K562 (cell line): ENCODE data around the gene URI1. TPM values are rescaled to one million over a fixed set of nuclear protein-coding genes. Genes with fewer than 3 reads are reported as not detected.

Source experiments
- ATF3 ChIP-seq, 2 experiments: fragments of 450-650 bp in 1 of 2; sonication (generic) in 1 of 2; formaldehyde crosslinking in 1 of 2; IDR thresholded peaks in 1 of 2; conservative IDR thresholded peaks in 1 of 2; 2 replicates each; pipeline versions ENCODE4 v1.6.1 to v1.8.1; 2016 to 2023; ENCODE audit warnings: mild to moderate bottlenecking in 2 of 2, moderate library complexity in 2 of 2, inconsistent platforms in 1 of 2, missing genetic modification reagents in 1 of 2
- C11orf30 ChIP-seq: fragments of 450-650 bp; IDR thresholded peaks from 2 replicates; pipeline ENCODE4 v1.6.1; 2016; ENCODE audit warnings: low read depth, mild to moderate bottlenecking
- CBFA2T2 ChIP-seq: fragments of 450-650 bp; conservative IDR thresholded peaks from 2 replicates; pipeline ENCODE4 v1.6.1; 2017; ENCODE audit warnings: mild to moderate bottlenecking
- CREB5 ChIP-seq: fragments of 250-450 bp; sonication (Bioruptor Pico); IDR thresholded peaks from 2 replicates; pipeline ENCODE4 v1.5.0; 2020; ENCODE audit warnings: mild to moderate bottlenecking
- DPF2 ChIP-seq: fragments of 450-650 bp; IDR thresholded peaks from 2 replicates; pipeline ENCODE4 v1.6.1; 2016
- ETS2 ChIP-seq: IDR thresholded peaks from 2 replicates; pipeline ENCODE4 v1.6.1; 2016; ENCODE audit warnings: borderline replicate concordance, missing genetic modification characterization, mild to moderate bottlenecking, moderate library complexity, missing compliant biosample characterization; ENCODE audit not compliant: poor library complexity, severe bottlenecking
- FOSL1 ChIP-seq: fragments of 200-800 bp; sonication (Bioruptor generic); conservative IDR thresholded peaks from 2 replicates; pipeline ENCODE4 v1.6.1; 2016; ENCODE audit warnings: missing genetic modification characterization, missing compliant biosample characterization
- JUNB ChIP-seq: fragments of 450-650 bp; formaldehyde crosslinking; conservative IDR thresholded peaks from 2 replicates; pipeline ENCODE4 v1.4.0; 2020; ENCODE audit warnings: mild to moderate bottlenecking
- MNT ChIP-seq, 2 experiments: fragments of 450-650 bp; conservative IDR thresholded peaks; 2 replicates each; pipeline ENCODE4 v1.6.1; 2017; ENCODE audit warnings: mild to moderate bottlenecking in 2 of 2, moderate library complexity in 2 of 2
- NFXL1 ChIP-seq: fragments of 450-650 bp; formaldehyde crosslinking; IDR thresholded peaks from 2 replicates; pipeline ENCODE4 v1.4.0; 2021; ENCODE audit warnings: mild to moderate bottlenecking
- REST ChIP-seq, 2 experiments: fragments of 450-650 bp; formaldehyde crosslinking in 1 of 2; IDR thresholded peaks; 2 replicates each; pipeline versions ENCODE4 v1.4.0 to v1.6.1; 2014 to 2020; ENCODE audit warnings: mild to moderate bottlenecking in 2 of 2, borderline replicate concordance in 1 of 2, low read depth in 1 of 2
- SETDB1 ChIP-seq: IDR thresholded peaks from one replicate; pipeline ENCODE4 v1.6.1; 2012; ENCODE audit warnings: low read length, control low read depth, inconsistent platforms
- SMARCE1 ChIP-seq: fragments of 450-650 bp; IDR thresholded peaks from 2 replicates; pipeline ENCODE4 v1.7.1; 2016; ENCODE audit warnings: mild to moderate bottlenecking
- TEAD1 ChIP-seq, 2 experiments: fragments of 450-650 bp in 1 of 2; sonication (generic) in 1 of 2; formaldehyde crosslinking; IDR thresholded peaks; 2 replicates each; pipeline versions ENCODE4 v1.4.0 to v1.8.0; 2020 to 2022; ENCODE audit warnings: mild to moderate bottlenecking in 2 of 2, missing genetic modification reagents in 1 of 2
- XRCC5 ChIP-seq: fragments of 200-400 bp; formaldehyde crosslinking; IDR thresholded peaks from 2 replicates; pipeline ENCODE4 v1.6.1; 2017; ENCODE audit warnings: low read depth, mild to moderate bottlenecking, low read length
- ZNF274 ChIP-seq: IDR thresholded peaks from 2 replicates; pipeline ENCODE4 v1.6.1; 2011; ENCODE audit warnings: low read depth, mild to moderate bottlenecking, low read length, moderate library complexity, borderline replicate concordance
- polyA plus RNA-seq, 8 experiments: library from polyadenylated mRNA; depleted of rRNA in 4 of 8; stranded (reverse) in 5 of 8; unstranded in 3 of 8; fragments of >200 nt; fragmentation: Nextera tagmentation in 2 of 8; fragmentation: Illumina TruSeq in 1 of 8; extraction: Ambion mirVana in 2 of 8; extraction: Trizol in 1 of 8; gene quantifications; 2 replicates each; pipeline versions ENCODE4 v1.2.1 to v1.2.3, GENCODE V29; 2011 to 2014; ENCODE audit warnings: inconsistent platforms in 1 of 8, missing spikeins in 1 of 8
- total RNA-seq, 7 experiments: library from RNA; depleted of rRNA in 6 of 7; stranded (reverse); fragments of >200 nt in 6 of 7; fragmentation: Illumina TruSeq in 2 of 7; extraction: Trizol in 2 of 7; gene quantifications; 2 replicates each; pipeline versions ENCODE4 v1.2.1 to v1.2.3, GENCODE V29; 2011 to 2021; ENCODE audit warnings: low replicate concordance in 1 of 7

Gene URI1
- total and polyA plus RNA-seq, 9 of the 15 experiments (the other 6 are each of a cell fraction or from before 2014, with no cell fraction given), result 16.9 to 87.4 (median 63.9) TPM

GRCh38 chr19:29896802-29897201 is 45.2 kb upstream of the URI1 start (continued):
- peak; percentile 55 for TF ChIP-seq REST (IDR thresholded peaks at IDR 0.05; ENCODE audit: borderline replicate concordance)
- no peak for TF ChIP-seq REST (CRISPR knock-in tag; IDR thresholded peaks at IDR 0.05; ENCODE audit: low read depth)
- peak in 1 of 2 experiments; percentile 25; a peak in 1 of 4 replicates for TF ChIP-seq TEAD1 (CRISPR knock-in tag; IDR thresholded peaks at IDR 0.05)
- peak; percentile 61; the same call in 1 of the 2 replicates for TF ChIP-seq SMARCE1
- TF ChIP-seq ATF3 (IDR thresholded peaks at IDR 0.05), result peak; percentile 11; the same call in 1 of the 2 replicates
- TF ChIP-seq ATF3 (CRISPR knock-in tag; conservative IDR thresholded peaks at IDR 0.05), result no peak
- TF ChIP-seq SETDB1, result no peak
- TF ChIP-seq FOSL1 (tag), result peak; percentile 32; the same call in 1 of the 2 replicates
- no peak for TF ChIP-seq ETS2 (tag)
- peak; percentile 84 for TF ChIP-seq C11orf30
- TF ChIP-seq CREB5 (CRISPR knock-in tag), result no peak
- peak; percentile 80 for TF ChIP-seq DPF2
- TF ChIP-seq MNT (conservative IDR thresholded peaks at IDR 0.05), result 0 out of 4 replicates have a peak, but pooled peaks of 1 of the 2 experiments have one; percentile 35
- peak; percentile 41 for TF ChIP-seq CBFA2T2
- no peak for TF ChIP-seq XRCC5
- TF ChIP-seq JUNB (CRISPR knock-in tag), result no peak
- TF ChIP-seq ZNF274, result no peak
- no peak for TF ChIP-seq NFXL1
